GM23248 (cell line): ENCODE results near the gene ACY1.

Experiments
- EZH2 ChIP-seq: fragments of 200-600 bp; sonication (generic); IDR thresholded peaks from 2 replicates; pipeline ENCODE4 v1.6.1; 2018; ENCODE audit warnings: antibody characterized with exemption, mild to moderate bottlenecking; ENCODE audit not compliant: insufficient read depth, poor library complexity, severe bottlenecking
- EZH2phosphoT487 ChIP-seq: fragments of 200-600 bp; sonication (generic); IDR thresholded peaks from 2 replicates; pipeline ENCODE4 v1.6.1; 2018; ENCODE audit warnings: antibody characterized with exemption, moderate library complexity, mild to moderate bottlenecking, low read depth; ENCODE audit not compliant: insufficient read depth

- TF ChIP-seq EZH2phosphoT487 (no peak), EZH2 (no peak)
Observed at GRCh38 chr3:51961011-51961410, 22.3 kb upstream of the ACY1 start.
